Measurements from ENCODE around the gene DECR2. TPM values are rescaled to one million over a fixed set of nuclear protein-coding genes. Genes with fewer than 3 reads are reported as not detected.
"Not testable (repeated sequence)": the region's sequence is repeated elsewhere in the genome, so short reads cannot be mapped to it uniquely, and the experiment has no call there.

Gene DECR2
- total and polyA plus RNA-seq, 2 experiments from 2014 or later: 54.5 to 80.5 TPM

- 17% methylated on average over 31 of the region's 33 CpGs for WGBS (ENCODE audit: low lambda C conversion rate, missing lambda C conversion rate)
- peaks cover 40% of the 10 kb centered on the region for H3K4me1 ChIP-seq (ENCODE audit: insufficient read depth)
- no peaks in the 10 kb centered on the region for H3K27me3 ChIP-seq
- H3K4me2 ChIP-seq: peak overlapping the region; percentile 98
- H3K79me2 ChIP-seq: peaks cover 30% of the 10 kb centered on the region
- peak overlapping the region; percentile 98 for H3K4me3 ChIP-seq
- H4K20me1 ChIP-seq (ENCODE audit: insufficient read depth, poor library complexity, severe bottlenecking): peaks cover 8% of the 10 kb centered on the region
- H2AFZ ChIP-seq: no peak overlapping the region
- H3K9me3 ChIP-seq (ENCODE audit: low read depth): no peaks in the 10 kb centered on the region
- DNase-seq (ENCODE audit: low spot score): peak; percentile 82
- no peaks in the 10 kb centered on the region for H3K9me2 ChIP-seq (replicated peaks; ENCODE audit: insufficient read depth)
- peak overlapping the region; percentile 91 for H3K27ac ChIP-seq
- TF ChIP-seq, protein P1, sequence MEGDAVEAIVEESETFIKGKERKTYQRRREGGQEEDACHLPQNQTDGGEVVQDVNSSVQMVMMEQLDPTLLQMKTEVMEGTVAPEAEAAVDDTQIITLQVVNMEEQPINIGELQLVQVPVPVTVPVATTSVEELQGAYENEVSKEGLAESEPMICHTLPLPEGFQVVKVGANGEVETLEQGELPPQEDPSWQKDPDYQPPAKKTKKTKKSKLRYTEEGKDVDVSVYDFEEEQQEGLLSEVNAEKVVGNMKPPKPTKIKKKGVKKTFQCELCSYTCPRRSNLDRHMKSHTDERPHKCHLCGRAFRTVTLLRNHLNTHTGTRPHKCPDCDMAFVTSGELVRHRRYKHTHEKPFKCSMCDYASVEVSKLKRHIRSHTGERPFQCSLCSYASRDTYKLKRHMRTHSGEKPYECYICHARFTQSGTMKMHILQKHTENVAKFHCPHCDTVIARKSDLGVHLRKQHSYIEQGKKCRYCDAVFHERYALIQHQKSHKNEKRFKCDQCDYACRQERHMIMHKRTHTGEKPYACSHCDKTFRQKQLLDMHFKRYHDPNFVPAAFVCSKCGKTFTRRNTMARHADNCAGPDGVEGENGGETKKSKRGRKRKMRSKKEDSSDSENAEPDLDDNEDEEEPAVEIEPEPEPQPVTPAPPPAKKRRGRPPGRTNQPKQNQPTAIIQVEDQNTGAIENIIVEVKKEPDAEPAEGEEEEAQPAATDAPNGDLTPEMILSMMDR (IDR thresholded peaks at IDR 0.05; ENCODE audit: poor library complexity): no peak
- TF ChIP-seq EZH2 (IDR thresholded peaks at IDR 0.05; ENCODE audit: borderline replicate concordance) (no peak), EZH2phosphoT487 (IDR thresholded peaks at IDR 0.05; ENCODE audit: low read depth, severe bottlenecking, unreplicated experiment) (no peak)
- no peaks in the 10 kb centered on the region for H3K36me3 ChIP-seq (replicated peaks; ENCODE audit: insufficient read depth, low read depth)
These were observed 18.2 kb upstream of the DECR2 start for GRCh38 chr16:383326-384051.

DNA sequence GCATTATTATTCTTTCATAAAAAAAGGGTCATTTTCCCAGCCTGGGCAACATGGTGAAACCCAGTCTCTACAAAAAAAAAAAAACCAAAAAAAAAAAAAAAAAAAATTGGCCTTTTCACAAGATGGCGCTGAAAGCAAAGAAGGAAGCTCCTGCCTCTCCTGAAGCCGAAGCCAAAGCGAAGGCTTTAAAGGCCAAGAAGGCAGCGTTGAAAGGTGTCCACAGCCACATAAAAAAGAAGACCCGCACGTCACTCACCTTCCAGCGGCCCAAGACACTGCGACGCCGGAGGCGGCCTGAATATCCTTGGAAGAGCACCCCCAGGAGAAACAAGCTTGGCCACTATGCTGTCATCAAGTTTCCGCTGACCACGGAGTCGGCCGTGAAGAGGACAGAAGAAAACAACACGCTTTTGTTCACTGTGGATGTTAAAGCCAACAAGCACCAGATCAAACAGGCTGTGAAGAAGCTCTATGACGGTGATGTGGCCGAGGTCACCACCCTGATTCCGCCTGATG lies 15.0 kb upstream of the DECR2 start:
- Histone ChIP-seq H3K79me2 (peaks cover 17% of the 10 kb centered on the region), H3K36me3 (replicated peaks; ENCODE audit: insufficient read depth, low read depth) (no peaks in the 10 kb centered on the region), H2AFZ (no peak overlapping the region), H3K9me3 (ENCODE audit: low read depth) (no peaks in the 10 kb centered on the region), H3K27ac (peak overlapping the region; percentile 88), H3K27me3 (no peaks in the 10 kb centered on the region), H3K9me2 (replicated peaks; ENCODE audit: insufficient read depth) (no peaks in the 10 kb centered on the region), H3K4me2 (peak overlapping the region; percentile 71), H3K4me3 (no peak overlapping the region), H3K4me1 (ENCODE audit: insufficient read depth) (peaks cover 40% of the 10 kb centered on the region), H4K20me1 (ENCODE audit: insufficient read depth, poor library complexity, severe bottlenecking) (no peaks in the 10 kb centered on the region)
- TF ChIP-seq EZH2 (IDR thresholded peaks at IDR 0.05; ENCODE audit: borderline replicate concordance) (no peak), EZH2phosphoT487 (IDR thresholded peaks at IDR 0.05; ENCODE audit: low read depth, severe bottlenecking, unreplicated experiment) (no peak)
- TF ChIP-seq, protein P1 (IDR thresholded peaks at IDR 0.05; ENCODE audit: poor library complexity): no peak
- peak; percentile 10 for DNase-seq (ENCODE audit: low spot score)
- 77% methylated on average over 19 of the region's 19 CpGs for WGBS (ENCODE audit: low lambda C conversion rate, missing lambda C conversion rate)

GRCh38 chr16:387761-388666 lies 13.7 kb upstream of the DECR2 start:
- TF ChIP-seq, protein P1 (IDR thresholded peaks at IDR 0.05; ENCODE audit: poor library complexity): peak; percentile 28
- not testable (repeated sequence) for H3K9me2 ChIP-seq (replicated peaks; ENCODE audit: insufficient read depth); H3K27me3 ChIP-seq; H4K20me1 ChIP-seq (ENCODE audit: insufficient read depth, poor library complexity, severe bottlenecking); H3K9me3 ChIP-seq (ENCODE audit: low read depth); H3K36me3 ChIP-seq (replicated peaks; ENCODE audit: insufficient read depth, low read depth)
- Histone ChIP-seq H3K4me1 (ENCODE audit: insufficient read depth) (peaks cover 35% of the 10 kb centered on the region), H3K4me2 (peak overlapping the region; percentile 71), H2AFZ (peak overlapping the region; percentile 14), H3K27ac (peak overlapping the region; percentile 88), H3K4me3 (peak overlapping the region; percentile 15), H3K79me2 (peaks cover 17% of the 10 kb centered on the region)
- 14% methylated on average over 20 of the region's 20 CpGs for WGBS (ENCODE audit: low lambda C conversion rate, missing lambda C conversion rate)
- DNase-seq (ENCODE audit: low spot score): peak; percentile 71
